ENCODE measurements around the gene CNNM3.

Gene CNNM3

GRCh38 chr2:96870626-96871255 is 54.7 kb downstream of the CNNM3 start:
- ChIA-PET POLR2A (interaction anchor here (0.7 to 1.0 kb wide), 2 partner anchors 12 to 36 kb away, joined by 3 read pairs; no protein-coding TSS in a partner anchor), CTCF (interaction anchor here (0.6 to 2.3 kb wide), 5 partner anchors 13 to 242 kb away, joined by 3 to 17 read pairs (median 3); partner anchors contain the start of genes ANKRD36 and ANKRD39)
- no peak for TF ChIP-seq CTCF (IDR thresholded peaks at IDR 0.05; ENCODE audit: insufficient read depth, low read length, missing control alignments)
- DNase-seq (ENCODE audit: low read depth, low spot score), result no peak
- H3K4me3 ChIP-seq (ENCODE audit: low read depth, low read length), result peak overlapping the region; percentile 87

DNA sequence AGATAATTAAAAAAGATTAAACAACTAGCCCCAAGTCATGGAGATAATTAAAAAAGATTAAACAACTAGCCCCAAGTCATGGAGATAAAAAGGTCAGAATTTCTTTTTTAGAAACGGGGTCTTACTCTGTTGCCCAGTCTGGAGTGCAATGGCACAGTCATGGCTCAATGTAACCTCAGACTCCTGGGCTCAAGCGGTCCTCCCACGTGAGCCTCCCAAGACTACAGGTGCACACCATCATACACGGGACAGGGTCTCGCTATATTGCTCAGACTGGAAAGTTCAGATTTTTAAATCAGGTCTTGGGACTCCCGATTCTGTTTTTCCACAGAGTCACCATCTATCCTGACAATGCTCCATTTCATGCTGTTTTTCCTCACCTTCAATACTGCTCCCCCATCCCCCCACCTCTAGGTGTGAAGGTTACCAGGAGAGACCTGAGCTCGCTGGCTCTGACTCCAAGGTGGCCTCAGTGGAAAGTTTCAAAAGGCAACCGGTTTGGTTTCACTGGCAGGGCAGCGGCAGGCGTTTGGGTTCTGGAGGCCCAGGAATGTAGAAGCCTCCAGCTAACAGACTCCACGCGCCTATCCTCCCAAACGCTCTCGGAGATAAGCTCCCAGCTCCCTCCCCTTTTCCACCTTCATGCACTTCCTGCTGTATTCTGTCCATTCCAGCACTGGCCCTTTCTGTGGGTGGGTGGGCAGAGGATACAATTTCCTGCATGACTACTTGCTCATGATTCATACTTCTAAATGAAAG is 56.7 kb downstream of the CNNM3 start:
- no peak overlapping the region for H3K4me3 ChIP-seq (ENCODE audit: low read depth, low read length)
- no peak for DNase-seq (ENCODE audit: low read depth, low spot score)
- CTCF ChIA-PET, result interaction anchor here (1.5 to 2.3 kb wide), 3 partner anchors 15 to 240 kb away, joined by 8 to 17 read pairs (median 11); partner anchors contain the start of genes ANKRD36 and ANKRD39
- no peak for TF ChIP-seq CTCF (IDR thresholded peaks at IDR 0.05; ENCODE audit: insufficient read depth, low read length, missing control alignments)
- POLR2A ChIA-PET, result no interaction called here

DNA sequence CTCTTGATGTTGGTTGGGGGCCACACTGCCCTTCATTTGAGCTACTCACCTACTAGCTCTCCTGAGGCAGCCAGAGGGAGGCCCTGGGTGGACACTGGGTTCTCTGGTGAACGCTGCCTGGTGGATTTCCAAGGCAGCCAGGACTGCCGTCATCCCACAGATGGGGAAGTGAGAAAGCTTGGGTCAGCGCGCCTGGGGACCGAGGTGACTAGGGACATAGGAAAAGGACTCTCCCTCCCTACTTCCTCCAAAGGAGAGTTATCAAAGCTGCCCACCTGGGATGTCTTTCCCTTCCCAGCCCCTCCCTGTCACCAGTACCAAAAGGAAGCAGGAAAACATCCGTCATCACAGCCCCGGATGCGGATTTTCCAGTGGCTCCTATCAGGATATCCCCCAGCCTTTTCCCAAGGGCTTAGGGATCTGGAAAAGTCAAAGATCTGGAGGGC is 57.6 kb downstream of the CNNM3 start:
- no peak for TF ChIP-seq CTCF (IDR thresholded peaks at IDR 0.05; ENCODE audit: insufficient read depth, low read length, missing control alignments)
- ChIA-PET CTCF (interaction anchor here (1.5 kb wide), 1 partner anchor 77 kb away, joined by 8 read pairs; no protein-coding TSS in a partner anchor), POLR2A (interaction anchor here (0.9 kb wide), 1 partner anchor 16 kb away, joined by 5 read pairs; the partner anchor contains the start of gene ANKRD39)
- no peak overlapping the region for H3K4me3 ChIP-seq (ENCODE audit: low read depth, low read length)
- no peak for DNase-seq (ENCODE audit: low read depth, low spot score)

- TF ChIP-seq CTCF (IDR thresholded peaks at IDR 0.05; ENCODE audit: insufficient read depth, low read length, missing control alignments), result no peak
- no peak for DNase-seq (ENCODE audit: low read depth, low spot score)
- POLR2A ChIA-PET, result interaction anchor here (0.9 kb wide), 1 partner anchor 16 kb away, joined by 5 read pairs; the partner anchor contains the start of gene ANKRD39
- no peak overlapping the region for H3K4me3 ChIP-seq (ENCODE audit: low read depth, low read length)
- CTCF ChIA-PET, result interaction anchor here (1.5 kb wide), 1 partner anchor 76 kb away, joined by 8 read pairs; no protein-coding TSS in a partner anchor
Measured at GRCh38 chr2:96874198-96874831, 58.2 kb downstream of the CNNM3 start.

DNA sequence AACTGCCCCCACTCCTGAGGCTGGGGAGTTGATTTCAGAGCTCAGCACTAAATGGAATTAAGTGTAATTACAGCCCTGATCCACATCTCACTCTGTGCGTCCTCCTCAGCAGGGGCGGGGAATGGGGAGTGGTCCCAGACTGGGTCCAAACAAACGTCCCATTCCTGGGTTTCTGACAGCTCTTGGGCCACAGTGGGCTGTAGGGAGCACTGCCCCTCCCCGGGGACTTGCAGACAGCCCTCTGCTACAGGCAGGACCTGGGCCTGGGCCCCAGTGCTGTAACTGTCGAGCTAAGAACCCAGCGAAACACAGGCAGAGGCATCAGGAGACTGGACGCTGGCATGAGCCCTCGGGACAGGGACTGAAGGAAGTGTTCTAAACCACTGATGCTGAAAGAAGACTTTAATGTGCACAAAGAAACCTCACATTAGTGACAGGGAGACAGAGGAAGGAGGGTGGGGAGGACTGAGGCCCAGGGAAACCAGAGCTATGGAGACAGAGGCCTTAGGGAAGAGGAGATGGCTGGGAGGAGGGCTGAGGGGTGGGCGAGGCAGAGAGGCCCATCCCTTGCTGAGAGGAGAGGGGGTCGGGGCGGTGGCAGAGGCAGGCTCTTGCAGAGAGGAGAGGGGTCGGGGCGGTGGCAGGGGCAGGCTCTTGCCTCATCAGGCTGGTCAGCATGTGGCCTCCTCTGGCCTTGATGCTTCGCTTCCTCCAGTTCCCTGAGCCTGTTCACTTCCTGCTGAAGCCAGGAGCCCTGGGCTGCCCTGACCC is 59.6 kb downstream of the CNNM3 start:
- ChIA-PET POLR2A (no interaction called here), CTCF (interaction anchor here (0.6 to 1.1 kb wide), 3 partner anchors 75 to 237 kb away, joined by 3 to 5 read pairs (median 3); partner anchors contain the start of gene ANKRD36)
- no peak overlapping the region for H3K4me3 ChIP-seq (ENCODE audit: low read depth, low read length)
- no peak for TF ChIP-seq CTCF (IDR thresholded peaks at IDR 0.05; ENCODE audit: insufficient read depth, low read length, missing control alignments)
- no peak for DNase-seq (ENCODE audit: low read depth, low spot score)

Data from AG04449 (cell line).